Activated T-helper 1 cell treated with anti-CD3 and anti-CD28 coated beads, Interleukin-12 subunit alpha, Interleukin-12 subunit beta, Interleukin-2, Interleukin-4 antibody, amounts not matched to agents 30 ng/mL and 10 ng/mL and 1 ng/mL, durations not matched to agents 14 hours and 24 hours and 36 hours (primary cell): ENCODE results near the gene CCNYL1. TPM values are rescaled to one million over a fixed set of nuclear protein-coding genes. Genes with fewer than 3 reads are reported as not detected.
"Not testable (repeated sequence)": the region's sequence is repeated elsewhere in the genome, so short reads cannot be mapped to it uniquely, and the experiment has no call there.

Experiments
- DNase-seq: peaks from one replicate; pipeline ENCODE4 v3.0.0; 2021; ENCODE audit warnings: low spot score
- H3K27ac Mint-ChIP-seq: one replicate; pipeline ENCODE4 v1.8.0; 2021; ENCODE audit warnings: mild to moderate bottlenecking, mixed read lengths
- H3K27me3 Mint-ChIP-seq: one replicate; pipeline ENCODE4 v1.8.0; 2022; ENCODE audit warnings: mild to moderate bottlenecking, moderate library complexity, mixed read lengths; ENCODE audit not compliant: insufficient read depth
- H3K36me3 Mint-ChIP-seq: one replicate; pipeline ENCODE4 v1.8.0; 2021; ENCODE audit warnings: low read depth, mixed read lengths
- H3K4me1 Mint-ChIP-seq: one replicate; pipeline ENCODE4 v1.8.0; 2021; ENCODE audit warnings: low read depth, mixed read lengths
- H3K4me3 Mint-ChIP-seq: one replicate; pipeline ENCODE4 v1.8.0; 2021; ENCODE audit warnings: mild to moderate bottlenecking, moderate library complexity, mixed read lengths
- H3K9me3 Mint-ChIP-seq: one replicate; pipeline ENCODE4 v1.8.0; 2021; ENCODE audit warnings: mixed read lengths
- intact Hi-C: fragments of 100-400 bp; cut with micrococcal nuclease; formaldehyde crosslinking; loops from one replicate; pipeline ENCODE4 v1.15.1; 2024
- total RNA-seq: library from RNA; stranded (reverse); gene quantifications from 2 replicates; pipeline ENCODE4 v1.2.3, GENCODE V29; 2022

The CCNYL1 gene
- total RNA-seq, 1 donor from 2014 or later, result 6.8 TPM

DNA sequence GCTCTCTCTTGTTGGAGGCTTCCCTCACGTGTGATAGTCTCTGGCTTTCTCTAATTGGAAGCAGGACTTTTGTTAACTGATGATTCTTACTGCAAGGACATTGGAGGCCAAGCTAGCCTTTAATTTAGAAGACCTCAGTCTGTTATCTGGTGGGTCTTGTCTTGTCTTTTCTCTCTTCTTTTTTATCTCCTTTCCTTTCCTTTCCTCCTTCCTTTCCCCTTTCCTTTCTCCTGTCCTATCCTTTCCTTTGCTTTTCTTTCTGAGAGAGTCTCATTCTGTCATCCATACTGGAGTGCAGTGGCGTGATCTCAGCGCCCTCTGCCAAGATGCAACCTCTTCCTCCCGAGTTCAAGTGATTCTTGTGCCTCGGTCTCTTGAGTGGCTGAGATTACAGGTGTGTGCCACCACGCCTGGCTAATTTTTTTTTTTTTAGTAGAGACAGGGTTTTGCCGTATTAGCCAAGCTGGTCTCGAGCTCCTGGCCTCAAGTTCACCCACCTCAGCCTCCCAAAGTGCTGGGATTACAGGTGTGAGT is 18.1 kb downstream of the CCNYL1 start:
- Mint-ChIP-seq H3K4me3 (no peak overlapping the region), H3K36me3 (peaks cover 3% of the 10 kb centered on the region)
- intact Hi-C loops, result no loop called here

DNA sequence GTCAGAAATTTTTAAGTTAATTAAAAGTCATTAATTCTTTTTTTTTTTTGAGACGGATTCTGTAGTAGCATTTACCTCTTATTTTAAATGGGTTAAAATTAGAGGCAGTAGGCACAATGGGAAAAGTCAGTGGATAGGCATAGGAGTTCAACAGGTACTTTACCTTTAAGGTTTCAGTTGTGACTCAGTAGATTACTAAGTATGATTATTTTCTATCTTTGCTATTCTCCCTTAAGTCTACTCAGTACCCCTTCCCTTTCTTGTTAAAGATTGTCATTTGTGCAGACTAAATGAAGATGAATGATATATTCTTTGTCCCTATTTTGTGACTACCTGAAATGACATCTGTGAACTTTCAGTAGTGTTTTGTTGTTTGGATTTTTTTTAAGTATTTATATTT is 19.7 kb downstream of the CCNYL1 start:
- H3K27ac Mint-ChIP-seq, result no peak overlapping the region
- no peaks in the 10 kb centered on the region for H3K27me3 Mint-ChIP-seq
- peaks cover 3% of the 10 kb centered on the region for H3K36me3 Mint-ChIP-seq
- no peaks in the 10 kb centered on the region for H3K9me3 Mint-ChIP-seq
- no peak for DNase-seq
- no peak overlapping the region for H3K4me3 Mint-ChIP-seq
- intact Hi-C loops, result no loop called here
- H3K4me1 Mint-ChIP-seq, result peaks cover 7% of the 10 kb centered on the region

More for the DNA sequence above, 18.1 kb downstream of the CCNYL1 start:
- Mint-ChIP-seq H3K27me3 (no peaks in the 10 kb centered on the region), H3K9me3 (no peaks in the 10 kb centered on the region), H3K4me1 (peaks cover 7% of the 10 kb centered on the region), H3K27ac (peak overlapping the region; percentile 29)
- no peak for DNase-seq

DNA sequence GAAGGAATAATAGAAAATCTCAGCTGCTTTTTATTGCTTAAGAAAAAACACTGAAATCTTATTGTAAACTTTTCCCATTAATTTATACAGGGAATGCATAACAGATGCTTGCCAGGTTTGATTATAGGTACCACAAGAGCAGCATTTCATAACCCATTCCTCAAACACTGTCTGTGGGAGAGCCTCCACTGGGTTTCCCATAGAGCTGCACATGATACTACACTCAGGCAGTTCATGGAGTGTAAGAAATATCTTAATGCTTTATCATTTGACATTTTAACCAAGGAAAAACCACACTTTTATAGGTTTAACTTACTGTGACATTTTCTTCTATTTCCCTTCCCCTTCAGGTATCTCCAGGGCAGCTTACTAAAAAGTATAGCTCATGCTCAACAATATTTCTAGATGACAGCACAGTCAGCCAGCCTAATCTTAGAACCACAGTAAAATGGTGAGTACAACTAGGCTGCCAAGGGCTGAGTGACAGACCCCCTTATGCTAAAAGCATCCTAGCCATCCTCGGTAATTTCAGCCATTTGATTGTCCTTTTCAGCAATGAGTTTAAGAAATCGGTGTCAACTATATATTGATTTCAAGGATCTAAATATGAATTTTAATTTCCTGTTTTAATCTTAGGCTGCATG is 22.3 kb downstream of the CCNYL1 start:
- intact Hi-C loops, result no loop called here
- Mint-ChIP-seq H3K36me3 (peaks cover 3% of the 10 kb centered on the region), H3K27ac (no peak overlapping the region), H3K4me1 (no peaks in the 10 kb centered on the region), H3K4me3 (no peak overlapping the region), H3K27me3 (no peaks in the 10 kb centered on the region), H3K9me3 (no peaks in the 10 kb centered on the region)
- no peak for DNase-seq

DNA sequence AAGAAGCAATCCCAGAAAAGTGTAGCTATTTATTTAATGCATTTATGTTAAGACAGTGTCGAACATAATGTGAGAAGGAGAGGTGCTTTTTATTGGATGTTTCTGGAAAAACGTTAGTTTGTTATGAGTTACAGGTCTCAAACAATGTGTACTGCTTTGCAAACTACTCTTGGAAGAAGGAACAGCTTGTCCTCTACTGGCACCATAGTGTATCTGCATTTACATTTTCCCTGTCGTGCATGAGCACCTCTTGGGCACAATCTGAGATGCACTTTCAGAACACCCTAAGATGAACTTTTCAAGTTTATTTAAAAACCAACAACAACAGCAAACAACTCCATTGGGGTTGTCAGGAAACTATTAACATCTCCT is 22.8 kb downstream of the CCNYL1 start:
- no peak overlapping the region for H3K4me3 Mint-ChIP-seq
- peaks cover 3% of the 10 kb centered on the region for H3K36me3 Mint-ChIP-seq
- no peaks in the 10 kb centered on the region for H3K4me1 Mint-ChIP-seq
- H3K27me3 Mint-ChIP-seq, result no peaks in the 10 kb centered on the region
- intact Hi-C loops, result no loop called here
- no peak overlapping the region for H3K27ac Mint-ChIP-seq
- H3K9me3 Mint-ChIP-seq, result no peaks in the 10 kb centered on the region
- no peak for DNase-seq

GRCh38 chr2:207734636-207735512 is 23.4 kb downstream of the CCNYL1 start:
- H3K27ac Mint-ChIP-seq, result no peak overlapping the region
- H3K4me1 Mint-ChIP-seq, result no peaks in the 10 kb centered on the region
- H3K9me3 Mint-ChIP-seq, result no peaks in the 10 kb centered on the region
- peaks cover 1% of the 10 kb centered on the region for H3K36me3 Mint-ChIP-seq
- DNase-seq, result no peak
- intact Hi-C loops, result no loop called here
- H3K27me3 Mint-ChIP-seq, result no peaks in the 10 kb centered on the region
- no peak overlapping the region for H3K4me3 Mint-ChIP-seq

DNA sequence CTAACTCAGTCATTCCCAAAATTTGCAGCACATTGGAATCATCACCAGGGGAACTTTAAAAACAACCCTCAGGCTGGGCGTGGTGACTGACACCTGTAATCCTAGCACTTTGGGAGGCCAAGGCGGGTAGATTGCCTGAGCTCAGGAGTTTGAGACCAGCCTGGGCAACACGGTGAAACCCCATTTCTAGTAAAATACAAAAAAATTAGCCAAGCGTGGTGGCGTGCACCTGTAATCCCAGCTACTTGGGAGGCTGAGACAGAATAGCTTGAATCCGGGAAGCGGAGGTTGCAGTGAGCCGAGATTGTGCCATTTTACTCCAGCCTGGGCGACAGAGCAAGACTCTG is 24.0 kb downstream of the CCNYL1 start:
- H3K27me3 Mint-ChIP-seq, H3K4me1 Mint-ChIP-seq, H3K36me3 Mint-ChIP-seq, H3K27ac Mint-ChIP-seq, intact Hi-C loops, DNase-seq, H3K9me3 Mint-ChIP-seq, H3K4me3 Mint-ChIP-seq: not testable (repeated sequence)

GRCh38 chr2:207743514-207743913 is 32.1 kb downstream of the CCNYL1 start:
- H3K9me3 Mint-ChIP-seq, result no peaks in the 10 kb centered on the region
- intact Hi-C loops, result no loop called here

DNA sequence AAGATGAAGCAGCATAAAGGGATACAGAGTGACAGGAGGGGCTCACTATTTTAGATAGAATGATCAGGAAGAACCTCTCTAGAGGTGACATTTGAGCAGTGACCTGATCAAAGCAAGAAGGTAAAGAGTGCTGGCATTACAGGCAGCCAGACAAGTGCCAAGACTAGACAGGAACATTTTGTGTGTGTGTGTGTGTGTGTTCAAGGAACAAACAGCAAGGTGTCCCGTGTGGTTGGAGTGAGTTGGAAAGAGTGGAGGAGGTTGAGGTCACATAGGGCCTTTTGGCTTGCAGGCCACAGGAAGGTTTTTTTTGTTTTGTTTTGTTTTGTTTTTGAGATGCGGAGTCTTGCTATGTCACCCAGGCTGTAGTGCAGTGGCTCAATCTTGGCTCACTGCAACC is 32.6 kb downstream of the CCNYL1 start:
- intact Hi-C loops, result no loop called here
- H3K36me3 Mint-ChIP-seq, result no peaks in the 10 kb centered on the region
- H3K4me1 Mint-ChIP-seq, result no peaks in the 10 kb centered on the region
- no peak for DNase-seq
- H3K27me3 Mint-ChIP-seq, result no peaks in the 10 kb centered on the region
- no peaks in the 10 kb centered on the region for H3K9me3 Mint-ChIP-seq
- H3K27ac Mint-ChIP-seq, result no peak overlapping the region
- H3K4me3 Mint-ChIP-seq, result no peak overlapping the region

More at GRCh38 chr2:207743514-207743913, 32.1 kb downstream of the CCNYL1 start:
- Mint-ChIP-seq H3K27ac (no peak overlapping the region), H3K4me3 (no peak overlapping the region), H3K27me3 (no peaks in the 10 kb centered on the region), H3K4me1 (no peaks in the 10 kb centered on the region), H3K36me3 (no peaks in the 10 kb centered on the region)
- no peak for DNase-seq

DNA sequence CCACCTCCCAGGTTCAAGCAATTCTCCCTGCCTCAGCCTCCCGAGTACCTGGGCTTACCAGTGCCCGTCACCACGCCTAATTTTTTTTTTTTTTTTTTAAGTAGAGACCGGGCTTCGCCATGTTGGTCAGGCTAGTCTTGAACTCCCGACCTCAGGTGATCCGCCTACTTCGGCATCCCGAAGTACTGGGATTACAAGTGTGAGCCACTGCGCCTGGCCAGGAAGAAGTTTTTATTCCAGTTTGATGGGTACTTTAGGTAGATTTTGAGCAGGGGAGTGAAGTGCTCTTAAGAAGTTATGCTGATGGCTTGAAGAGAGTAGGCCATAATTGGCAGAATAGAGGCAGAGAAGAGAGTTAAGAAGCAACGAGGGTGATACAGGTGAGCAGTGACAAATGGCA is 33.0 kb downstream of the CCNYL1 start:
- Mint-ChIP-seq H3K27ac (no peak overlapping the region), H3K9me3 (no peaks in the 10 kb centered on the region), H3K36me3 (no peaks in the 10 kb centered on the region), H3K4me1 (no peaks in the 10 kb centered on the region), H3K27me3 (no peaks in the 10 kb centered on the region), H3K4me3 (no peak overlapping the region)
- intact Hi-C loops, result no loop called here
- DNase-seq, result no peak

DNA sequence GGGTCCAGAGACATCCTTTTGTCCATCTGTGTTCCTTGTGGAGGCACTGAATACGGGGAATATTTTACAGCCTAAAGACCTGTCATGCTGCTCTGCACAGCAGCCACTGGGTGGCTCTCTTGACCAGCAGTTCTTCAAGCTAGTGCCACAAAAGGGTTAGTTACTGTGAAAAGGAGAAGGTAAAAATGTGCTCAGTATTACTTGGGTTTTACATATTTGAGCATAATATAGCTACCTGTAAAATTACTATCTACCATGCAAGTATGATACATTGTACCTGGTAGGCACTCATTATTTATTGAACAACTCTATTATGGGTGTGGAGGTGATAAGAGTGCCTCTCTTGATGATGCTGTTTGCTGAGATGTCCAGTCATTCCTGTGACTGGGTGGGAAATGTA is 34.7 kb downstream of the CCNYL1 start:
- Mint-ChIP-seq H3K4me1 (no peaks in the 10 kb centered on the region), H3K4me3 (no peak overlapping the region), H3K36me3 (no peaks in the 10 kb centered on the region), H3K27ac (no peak overlapping the region), H3K27me3 (no peaks in the 10 kb centered on the region), H3K9me3 (no peaks in the 10 kb centered on the region)
- DNase-seq, result no peak
- intact Hi-C loops, result loop anchor here (1.0 kb wide), 4 partner anchors 227 to 326 kb away; no protein-coding TSS in a partner anchor

GRCh38 chr2:207747653-207748560 is 36.5 kb downstream of the CCNYL1 start:
- DNase-seq, result no peak
- no peaks in the 10 kb centered on the region for H3K4me1 Mint-ChIP-seq
- H3K4me3 Mint-ChIP-seq, result no peak overlapping the region
- H3K36me3 Mint-ChIP-seq, result no peaks in the 10 kb centered on the region
- H3K27me3 Mint-ChIP-seq, result no peaks in the 10 kb centered on the region
- no peaks in the 10 kb centered on the region for H3K9me3 Mint-ChIP-seq
- intact Hi-C loops, result no loop called here
- no peak overlapping the region for H3K27ac Mint-ChIP-seq

DNA sequence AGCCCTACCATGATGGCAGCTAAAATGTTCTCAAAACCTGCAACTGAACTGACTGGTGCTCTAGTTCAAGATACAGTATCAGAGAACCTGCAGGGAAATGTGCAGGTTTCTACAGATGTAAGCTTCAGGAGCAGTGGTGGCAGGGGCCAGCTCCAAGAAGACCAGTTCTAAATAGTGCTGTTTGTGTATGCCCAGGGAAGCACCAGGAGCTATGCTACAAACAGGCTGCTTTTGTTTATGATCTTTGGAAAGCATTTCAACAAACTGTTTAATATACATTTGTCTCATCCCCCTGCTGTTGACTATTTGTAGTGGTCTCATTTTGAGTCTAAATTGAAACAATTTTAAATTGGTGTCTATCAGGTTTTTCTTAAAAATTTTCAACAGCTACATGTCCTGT is 37.6 kb downstream of the CCNYL1 start:
- intact Hi-C loops, result no loop called here
- H3K36me3 Mint-ChIP-seq, result no peaks in the 10 kb centered on the region
- no peak overlapping the region for H3K27ac Mint-ChIP-seq
- no peaks in the 10 kb centered on the region for H3K27me3 Mint-ChIP-seq
- no peak overlapping the region for H3K4me3 Mint-ChIP-seq
- no peak for DNase-seq
- no peaks in the 10 kb centered on the region for H3K9me3 Mint-ChIP-seq
- no peaks in the 10 kb centered on the region for H3K4me1 Mint-ChIP-seq
